HL-60 (cell line): Measurements from ENCODE around the gene INPP4B.

ENCODE experiments used
- DNase-seq, 2 experiments: peaks; one replicate each; pipeline ENCODE4 v3.0.0-alpha.2; 2010 to 2020; ENCODE audit warnings: low read depth in 1 of 2, low spot score in 1 of 2
- H3K27ac ChIP-seq: fragments of 250-450 bp; sonication (Bioruptor Pico); replicated peaks from 2 replicates; pipeline ENCODE4 v1.5.1; 2020; ENCODE audit warnings: mild to moderate bottlenecking, moderate library complexity
- H3K27me3 ChIP-seq: fragments of 250-450 bp; sonication (Bioruptor Pico); 2 replicates; pipeline ENCODE4 v1.5.1; 2021; ENCODE audit warnings: mild to moderate bottlenecking, moderate library complexity; ENCODE audit not compliant: insufficient read depth, poor library complexity, severe bottlenecking
- H3K4me3 ChIP-seq: replicated peaks from 2 replicates; pipeline ENCODE4 v1.5.1; 2011; ENCODE audit warnings: mild to moderate bottlenecking, control low read depth, low read length; ENCODE audit not compliant: insufficient read depth
- CTCF ChIP-seq: IDR thresholded peaks from one replicate; pipeline ENCODE4 v1.5.1; 2011; ENCODE audit warnings: low read length, control low read depth, inconsistent platforms; ENCODE audit not compliant: insufficient read depth
- GABPA ChIP-seq: IDR thresholded peaks from 2 replicates; pipeline ENCODE4 v1.6.1; 2012; ENCODE audit warnings: low read depth
- POLR2AphosphoS5 ChIP-seq: IDR thresholded peaks from 2 replicates; pipeline ENCODE4 v1.6.1; 2012; ENCODE audit warnings: low read depth
- SPI1 ChIP-seq: IDR thresholded peaks from 2 replicates; pipeline ENCODE4 v1.6.1; 2012; ENCODE audit warnings: low read depth, mild to moderate bottlenecking, borderline replicate concordance
- TF ChIP-seq, protein P1 (sequence below): IDR thresholded peaks from 2 replicates; pipeline ENCODE4 v1.6.1; 2012; ENCODE audit warnings: low read depth; ENCODE audit not compliant: insufficient replicate concordance

Gene INPP4B

GRCh38 chr4:142535009-142535408 lies 311.1 kb downstream of the INPP4B start:
- no peak for DNase-seq
- Histone ChIP-seq H3K4me3 (no peak overlapping the region), H3K27me3 (no peaks in the 10 kb centered on the region), H3K27ac (no peak overlapping the region)
- no peak for TF ChIP-seq POLR2AphosphoS5
- TF ChIP-seq, protein P1, sequence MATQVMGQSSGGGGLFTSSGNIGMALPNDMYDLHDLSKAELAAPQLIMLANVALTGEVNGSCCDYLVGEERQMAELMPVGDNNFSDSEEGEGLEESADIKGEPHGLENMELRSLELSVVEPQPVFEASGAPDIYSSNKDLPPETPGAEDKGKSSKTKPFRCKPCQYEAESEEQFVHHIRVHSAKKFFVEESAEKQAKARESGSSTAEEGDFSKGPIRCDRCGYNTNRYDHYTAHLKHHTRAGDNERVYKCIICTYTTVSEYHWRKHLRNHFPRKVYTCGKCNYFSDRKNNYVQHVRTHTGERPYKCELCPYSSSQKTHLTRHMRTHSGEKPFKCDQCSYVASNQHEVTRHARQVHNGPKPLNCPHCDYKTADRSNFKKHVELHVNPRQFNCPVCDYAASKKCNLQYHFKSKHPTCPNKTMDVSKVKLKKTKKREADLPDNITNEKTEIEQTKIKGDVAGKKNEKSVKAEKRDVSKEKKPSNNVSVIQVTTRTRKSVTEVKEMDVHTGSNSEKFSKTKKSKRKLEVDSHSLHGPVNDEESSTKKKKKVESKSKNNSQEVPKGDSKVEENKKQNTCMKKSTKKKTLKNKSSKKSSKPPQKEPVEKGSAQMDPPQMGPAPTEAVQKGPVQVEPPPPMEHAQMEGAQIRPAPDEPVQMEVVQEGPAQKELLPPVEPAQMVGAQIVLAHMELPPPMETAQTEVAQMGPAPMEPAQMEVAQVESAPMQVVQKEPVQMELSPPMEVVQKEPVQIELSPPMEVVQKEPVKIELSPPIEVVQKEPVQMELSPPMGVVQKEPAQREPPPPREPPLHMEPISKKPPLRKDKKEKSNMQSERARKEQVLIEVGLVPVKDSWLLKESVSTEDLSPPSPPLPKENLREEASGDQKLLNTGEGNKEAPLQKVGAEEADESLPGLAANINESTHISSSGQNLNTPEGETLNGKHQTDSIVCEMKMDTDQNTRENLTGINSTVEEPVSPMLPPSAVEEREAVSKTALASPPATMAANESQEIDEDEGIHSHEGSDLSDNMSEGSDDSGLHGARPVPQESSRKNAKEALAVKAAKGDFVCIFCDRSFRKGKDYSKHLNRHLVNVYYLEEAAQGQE = no peak
- TF ChIP-seq CTCF = no peak
- no peak for TF ChIP-seq GABPA
- no peak for TF ChIP-seq SPI1

- H3K4me3 ChIP-seq = no peak overlapping the region
- DNase-seq = no peak
- TF ChIP-seq GABPA (no peak), POLR2AphosphoS5 (no peak), SPI1 (no peak), CTCF (no peak)
- TF ChIP-seq, protein P1 = no peak
Observed at GRCh38 chr4:142532054-142532453, 314.0 kb downstream of the INPP4B start.

DNA sequence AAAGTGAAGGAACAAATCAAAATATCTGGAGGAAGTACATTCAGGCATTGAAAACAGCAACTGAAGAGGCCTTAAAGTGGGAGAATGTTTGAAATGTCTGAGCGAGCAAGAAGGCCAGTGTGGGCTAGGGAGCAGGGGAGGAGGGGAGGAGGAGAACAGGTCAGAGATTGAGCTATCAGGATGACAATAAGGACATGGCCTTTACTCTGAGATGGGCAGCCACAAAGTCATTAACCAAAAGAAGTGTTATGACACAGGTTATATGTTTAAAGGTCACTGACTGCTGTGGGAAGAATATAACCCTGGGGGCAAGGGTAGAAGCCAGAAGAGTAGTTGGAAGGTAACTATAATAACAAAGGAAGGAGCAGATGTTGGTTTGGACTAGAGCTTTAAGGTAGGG lies 315.4 kb downstream of the INPP4B start:
- H3K4me3 ChIP-seq = no peak overlapping the region
- no peak for TF ChIP-seq POLR2AphosphoS5
- TF ChIP-seq, protein P1 = no peak
- TF ChIP-seq CTCF = no peak
- no peak for TF ChIP-seq SPI1
- no peak for TF ChIP-seq GABPA
- H3K27me3 ChIP-seq = no peaks in the 10 kb centered on the region
- no peak for DNase-seq
- H3K27ac ChIP-seq = no peak overlapping the region

More at GRCh38 chr4:142532054-142532453, 314.0 kb downstream of the INPP4B start:
- Histone ChIP-seq H3K27ac (no peak overlapping the region), H3K27me3 (no peaks in the 10 kb centered on the region)
